K562 (cell line): Measurements from ENCODE around the gene SLAMF8. TPM values are rescaled to one million over a fixed set of nuclear protein-coding genes. Genes with fewer than 3 reads are reported as not detected.

ENCODE experiments used
- ATAC-seq: fragments of 200-7000 bp; cut with Tn5 transposase; 3 replicates; pipeline ENCODE4 v1.9.1; 2020; ENCODE audit warnings: moderate library complexity
- BruUV-seq: library from RNA; stranded (reverse); fragments of 400-500 nt; replicated peaks from 2 replicates; lab custom pipeline; 2021; lab: Mats Ljungman, UMichigan
- CTCF ChIA-PET: fragments of 300-600 bp; formaldehyde crosslinking; extraction: SDS; loops from one replicate; lab custom pipeline; 2021; ENCODE audit warnings: low intra/inter-chr PET ratio; lab: Yijun Ruan, JAX
- POLR2A ChIA-PET: fragments of 300-600, 350-650 bp; sonication (Branson Sonifier 250); formaldehyde crosslinking; extraction: SDS; loops from one replicate; lab custom pipeline; 2021; ENCODE audit warnings: antibody characterized with exemption, inconsistent platforms; lab: Yijun Ruan, JAX
- DNase-seq, 4 experiments: peaks; one replicate each; pipeline versions ENCODE4 v3.0.0 to v3.0.0-alpha.2; 2011 to 2018; ENCODE audit warnings: low spot score in 3 of 4, mixed read lengths in 3 of 4; ENCODE audit errors: extremely low read depth in 1 of 4
- FAIRE-seq: peaks from 2 replicates; lab custom pipeline; 2011; peaks lifted over from hg19 to GRCh38; lab: Jason Lieb, UNC
- H2AFZ ChIP-seq: 2 replicates; pipeline ENCODE4 v1.6.0; 2011; ENCODE audit warnings: low read depth, low read length, control low read depth, inconsistent platforms
- H3K27ac ChIP-seq: fragments of 200-600 bp; 3 replicates; pipeline ENCODE4 v1.8.0; 2011; ENCODE audit warnings: low read depth, mild to moderate bottlenecking, control low read depth, inconsistent platforms, low read length, moderate library complexity, mixed read lengths; ENCODE audit errors: extremely low read depth
- H3K27me3 ChIP-seq, 2 experiments: fragments of 300-600 bp in 1 of 2; 2 replicates in 1 of 2; 3 replicates in 1 of 2; pipeline versions ENCODE4 v1.6.0 to v1.8.0; 2011; ENCODE audit warnings: inconsistent platforms in 2 of 2, low read length in 2 of 2, mild to moderate bottlenecking in 1 of 2, mixed read lengths in 1 of 2, moderate library complexity in 1 of 2; ENCODE audit not compliant: control insufficient read depth in 2 of 2, insufficient read depth in 2 of 2
- H3K36me3 ChIP-seq: fragments of 300-600 bp; 3 replicates; pipeline ENCODE4 v1.8.0; 2011; ENCODE audit warnings: mild to moderate bottlenecking, low read length, inconsistent platforms; ENCODE audit not compliant: control insufficient read depth, insufficient read depth
- H3K4me1 ChIP-seq, 2 experiments: fragments of 200-600 bp in 1 of 2; replicated peaks in 1 of 2; 2 replicates in 1 of 2; 3 replicates in 1 of 2; pipeline versions ENCODE4 v1.5.1 to v1.8.0; 2011; ENCODE audit warnings: inconsistent platforms in 2 of 2, low read length in 2 of 2, mild to moderate bottlenecking in 1 of 2, mixed read lengths in 1 of 2, moderate library complexity in 1 of 2; ENCODE audit not compliant: control insufficient read depth in 2 of 2, insufficient read depth in 2 of 2
- H3K4me2 ChIP-seq: 2 replicates; pipeline ENCODE4 v1.6.1; 2011; ENCODE audit warnings: low read length, control low read depth, inconsistent platforms, mixed read lengths; ENCODE audit not compliant: insufficient read depth
- H3K4me3 ChIP-seq: fragments of 200-600 bp; sonication (generic), shearing (Covaris generic); 2 replicates; pipeline ENCODE4 v1.5.1; 2016; ENCODE audit warnings: control low read depth, inconsistent platforms
- H3K79me2 ChIP-seq: fragments of 200-600 bp; 3 replicates; pipeline ENCODE4 v1.8.0; 2011; ENCODE audit warnings: low read length, inconsistent platforms; ENCODE audit not compliant: control insufficient read depth, insufficient read depth
- H3K9ac ChIP-seq, 2 experiments: 2 replicates each; pipeline versions ENCODE4 v1.6.0 to v1.6.1; 2011; ENCODE audit warnings: low read depth in 2 of 2, low read length in 2 of 2, control low read depth in 1 of 2, inconsistent platforms in 1 of 2, mild to moderate bottlenecking in 1 of 2, mixed read lengths in 1 of 2; ENCODE audit not compliant: insufficient read depth in 1 of 2
- H3K9me1 ChIP-seq: one replicate; pipeline ENCODE4 v1.6.0; 2011; ENCODE audit warnings: inconsistent platforms, mild to moderate bottlenecking, low read length, moderate library complexity; ENCODE audit not compliant: control insufficient read depth, insufficient read depth
- H3K9me3 ChIP-seq: replicated peaks from 2 replicates; pipeline ENCODE4 v1.5.1; 2011; ENCODE audit warnings: low read depth, low read length, inconsistent platforms; ENCODE audit not compliant: control insufficient read depth, insufficient read depth
- H4K20me1 ChIP-seq: replicated peaks from 2 replicates; pipeline ENCODE4 v1.6.1; 2011; ENCODE audit warnings: low read length, inconsistent platforms, mixed read lengths; ENCODE audit not compliant: control insufficient read depth, insufficient read depth
- CHD4 ChIP-seq: fragments of 200-600 bp; sonication (generic); IDR thresholded peaks from 3 replicates; pipeline ENCODE4 v1.6.1; 2012; ENCODE audit warnings: low read depth, mild to moderate bottlenecking, mixed read lengths, low read length, inconsistent platforms; ENCODE audit not compliant: insufficient read depth, insufficient replicate concordance, poor library complexity, severe bottlenecking
- EGR1 ChIP-seq: fragments of 450-650 bp; conservative IDR thresholded peaks from 2 replicates; pipeline ENCODE4 v1.6.1; 2017; ENCODE audit warnings: mild to moderate bottlenecking
- HDAC8 ChIP-seq: fragments of 450-650 bp; IDR thresholded peaks from 2 replicates; pipeline ENCODE4 v1.6.1; 2016; ENCODE audit warnings: mild to moderate bottlenecking, missing genetic modification characterization, moderate library complexity, missing compliant biosample characterization
- MAX ChIP-seq: sonication (generic); formaldehyde crosslinking; IDR thresholded peaks from 2 replicates; pipeline ENCODE4 v1.9.0; 2022; ENCODE audit warnings: mild to moderate bottlenecking, missing genetic modification reagents
- PTBP1 ChIP-seq: fragments of 200-400 bp; formaldehyde crosslinking; IDR thresholded peaks from 2 replicates; pipeline ENCODE4 v1.6.1; 2017; ENCODE audit warnings: low read depth, low read length
- ZBTB1 ChIP-seq: sonication (generic); formaldehyde crosslinking; IDR thresholded peaks from 2 replicates; pipeline ENCODE4 v1.8.1; 2023; ENCODE audit warnings: missing genetic modification reagents, low read depth, mild to moderate bottlenecking, borderline replicate concordance
- ZBTB49 ChIP-seq: sonication (generic); formaldehyde crosslinking; IDR thresholded peaks from 2 replicates; pipeline ENCODE4 v1.8.0; 2022; ENCODE audit warnings: missing genetic modification reagents, mild to moderate bottlenecking, borderline replicate concordance
- ZNF184 ChIP-seq: sonication (generic); formaldehyde crosslinking; IDR thresholded peaks from 2 replicates; pipeline ENCODE4 v1.5.0; 2020; ENCODE audit warnings: missing genetic modification reagents
- ZNF316 ChIP-seq: fragments of 450-650 bp; IDR thresholded peaks from 2 replicates; pipeline ENCODE4 v1.6.1; 2016
- WGBS: fragments of 100-300 bp; shearing (Covaris generic); methylation state at CpG from one replicate; pipeline ENCODE4 v1.1.6; 2016; ENCODE audit warnings: low coverage, mixed read lengths; ENCODE audit not compliant: insufficient coverage; ENCODE audit errors: missing lambda C conversion rate; 5-methylcytosine and 5-hydroxymethylcytosine counted together
- in situ Hi-C: fragments of 300-500 bp; cut with MboI; formaldehyde crosslinking; loops from 4 replicates; pipeline ENCODE4 v1.15.0; 2018; ENCODE audit warnings: inconsistent platforms, mixed read lengths
- intact Hi-C: fragments of 100-400 bp; cut with micrococcal nuclease; formaldehyde crosslinking; loops from 2 replicates; pipeline ENCODE4 v1.14.2; 2022
- polyA plus RNA-seq, 8 experiments: library from polyadenylated mRNA; depleted of rRNA in 4 of 8; stranded (reverse) in 5 of 8; unstranded in 3 of 8; fragments of >200 nt; fragmentation: Nextera tagmentation in 2 of 8; fragmentation: Illumina TruSeq in 1 of 8; extraction: Ambion mirVana in 2 of 8; extraction: Trizol in 1 of 8; gene quantifications; 2 replicates each; pipeline versions ENCODE4 v1.2.1 to v1.2.3, GENCODE V29; 2011 to 2014; ENCODE audit warnings: inconsistent platforms in 1 of 8, missing spikeins in 1 of 8
- total RNA-seq, 7 experiments: library from RNA; depleted of rRNA in 6 of 7; stranded (reverse); fragments of >200 nt in 6 of 7; fragmentation: Illumina TruSeq in 2 of 7; extraction: Trizol in 2 of 7; gene quantifications; 2 replicates each; pipeline versions ENCODE4 v1.2.1 to v1.2.3, GENCODE V29; 2011 to 2021; ENCODE audit warnings: low replicate concordance in 1 of 7

The SLAMF8 gene
- total and polyA plus RNA-seq, 9 of the 15 experiments (the other 6 are each of a cell fraction or from before 2014, with no cell fraction given): not detected

GRCh38 chr1:159855709-159856108, 29.0 kb downstream of the SLAMF8 start (continued):
- TF ChIP-seq CHD4: no peak
- no peak for TF ChIP-seq ZNF316
- TF ChIP-seq PTBP1: no peak
- no peak for TF ChIP-seq HDAC8 (tag)
- TF ChIP-seq ZBTB1 (CRISPR knock-in tag): no peak
- TF ChIP-seq ZNF184 (CRISPR knock-in tag): no peak
- TF ChIP-seq MAX (CRISPR knock-in tag): no peak

GRCh38 chr1:159856576-159856975, 29.9 kb downstream of the SLAMF8 start:
- FAIRE-seq (no peak), ATAC-seq (no peak), DNase-seq (no peak)
- Histone ChIP-seq H2AFZ (no peak overlapping the region), H4K20me1 (no peaks in the 10 kb centered on the region), H3K9me3 (no peaks in the 10 kb centered on the region), H3K79me2 (no peaks in the 10 kb centered on the region), H3K4me3 (no peak overlapping the region), H3K4me2 (no peak overlapping the region), H3K36me3 (no peaks in the 10 kb centered on the region), H3K27ac (no peak overlapping the region), H3K4me1 (peaks cover 0 to 13% of the 10 kb centered on the region in 2 experiments; a peak in 2 of 5 replicates), H3K9ac (no peak overlapping the region), H3K27me3 (peaks cover 0 to 48% of the 10 kb centered on the region in 2 experiments; a peak in 3 of 5 replicates), H3K9me1 (no peaks in the 10 kb centered on the region)
- no TSS peak for BruUV-seq
- in situ Hi-C loops (no loop called here), intact Hi-C loops (no loop called here)
- TF ChIP-seq ZBTB49 (CRISPR knock-in tag) (no peak), EGR1 (peak; percentile 24)
- ChIA-PET POLR2A (interaction anchor here (1.1 kb wide), 1 partner anchor 20 kb away, joined by 3 read pairs; no protein-coding TSS in a partner anchor), CTCF (no interaction called here)
- WGBS: 21% methylated on average over 1 of the region's 1 CpG
